Stimulated activated CD4-positive, alpha-beta T cell treated with anti-CD3 and anti-CD28 coated beads, TNF-alpha, amount 100 ng/mL, for 48 hours (primary cell): ENCODE data around the gene IL1RAPL2.
"Not testable (repeated sequence)": the region's sequence is repeated elsewhere in the genome, so short reads cannot be mapped to it uniquely, and the experiment has no call there.

Source experiments
- DNase-seq, 3 donors: peaks; one replicate each; pipeline ENCODE4 v3.0.0-alpha.2; 2020; ENCODE audit warnings: low read depth in 3 of 3

Gene IL1RAPL2

DNA sequence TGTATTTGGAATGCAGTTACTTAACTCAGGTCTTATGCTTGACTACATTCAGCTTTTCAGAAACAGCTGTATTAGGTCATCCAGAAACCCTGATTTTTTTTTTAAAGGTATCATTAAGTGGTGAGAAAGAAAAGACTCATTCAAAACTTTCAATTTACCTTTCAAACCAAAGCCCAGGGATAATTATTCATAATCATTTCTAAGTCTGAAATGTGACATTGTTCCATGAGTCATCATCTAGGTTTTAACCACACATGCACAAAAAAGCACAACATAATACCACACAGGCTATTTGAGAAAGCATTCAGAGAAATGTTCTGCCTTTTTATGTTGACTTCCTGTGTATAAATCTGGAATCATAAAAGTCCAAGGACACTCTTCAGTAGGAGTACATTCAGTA is 288.2 kb downstream of the IL1RAPL2 start:
- no peak for DNase-seq

DNA sequence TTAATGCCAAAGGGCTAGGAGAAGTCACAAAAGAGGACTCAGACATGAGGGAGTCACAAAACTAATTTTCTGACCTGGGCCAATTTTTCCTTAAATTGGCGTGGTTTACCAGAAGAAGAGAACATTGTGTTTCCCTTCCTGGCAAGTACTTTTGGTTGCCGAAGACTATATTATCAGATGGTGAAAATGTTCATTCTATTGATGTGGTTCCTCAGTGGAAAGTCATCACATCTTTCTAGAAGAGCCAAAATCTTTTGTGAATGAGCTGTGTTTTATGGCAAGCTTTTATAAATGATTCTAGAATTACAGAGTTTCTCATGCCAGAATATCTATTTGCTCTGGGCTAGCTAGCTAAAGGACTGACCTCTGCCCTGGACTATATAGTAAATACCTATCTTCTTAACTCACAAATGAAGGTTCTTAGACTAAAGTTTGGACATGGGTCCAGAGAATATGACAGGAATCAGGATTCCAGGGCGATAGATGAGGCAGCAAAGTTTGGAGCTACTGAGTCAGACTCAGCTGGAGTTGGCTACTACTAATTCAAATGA is 288.9 kb downstream of the IL1RAPL2 start:
- DNase-seq, result no peak

DNA sequence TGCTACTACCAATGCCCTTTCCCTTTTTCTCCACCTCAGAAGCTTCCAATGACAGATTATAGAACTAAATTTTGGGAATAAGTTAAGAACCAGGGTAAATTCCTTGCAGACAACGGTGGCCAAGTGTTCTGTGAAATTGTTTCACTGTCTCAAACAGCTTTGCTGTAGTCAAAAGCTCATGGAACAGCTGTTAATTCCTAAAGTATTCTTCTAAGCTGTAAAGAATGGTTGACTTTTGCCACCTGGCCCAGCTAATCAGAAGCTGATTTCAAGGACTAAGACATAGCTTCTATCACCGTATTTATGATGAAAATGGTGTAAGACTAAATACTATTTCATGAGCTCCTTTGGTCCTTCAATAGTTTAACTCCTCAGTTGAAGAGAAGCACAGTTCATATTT is 297.5 kb downstream of the IL1RAPL2 start:
- no peak for DNase-seq

DNA sequence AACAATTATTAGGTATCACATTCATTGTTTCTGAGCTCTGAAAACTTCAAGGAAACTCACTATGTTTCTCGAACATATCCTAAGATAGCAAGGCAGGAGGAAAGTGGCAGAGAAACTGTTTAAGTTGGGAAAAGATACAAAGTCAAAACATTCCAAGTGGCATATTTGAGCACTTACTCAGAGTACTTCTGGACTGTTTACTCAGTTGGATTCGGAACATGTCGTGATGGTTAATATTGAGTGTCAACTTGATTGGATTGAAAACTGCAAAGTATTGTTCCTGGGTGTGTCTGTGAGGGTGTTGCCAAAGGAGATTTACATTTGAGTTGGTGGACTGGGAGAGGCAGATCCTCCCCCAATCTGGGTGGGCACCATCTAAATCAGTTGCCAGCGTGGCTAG is 298.3 kb downstream of the IL1RAPL2 start:
- no peak for DNase-seq

DNA sequence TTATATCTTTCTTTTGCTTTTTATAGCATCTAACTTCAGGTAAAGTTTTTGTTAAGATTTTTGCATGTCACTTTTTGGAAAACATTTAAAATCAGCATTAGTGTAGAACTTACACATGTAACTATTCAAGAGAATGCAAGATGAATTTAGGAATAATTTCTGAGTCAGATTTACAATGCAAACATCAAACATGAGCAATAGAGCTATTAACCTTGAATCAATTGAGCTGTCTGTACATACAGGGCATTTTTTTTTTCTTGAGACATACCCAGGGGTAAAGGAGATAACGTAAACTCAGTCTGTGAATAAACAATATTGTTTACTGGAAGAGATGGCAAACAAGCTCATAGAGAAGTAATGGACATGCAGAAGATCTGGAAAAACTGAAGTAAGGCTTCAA is 311.5 kb downstream of the IL1RAPL2 start:
- no peak for DNase-seq

DNA sequence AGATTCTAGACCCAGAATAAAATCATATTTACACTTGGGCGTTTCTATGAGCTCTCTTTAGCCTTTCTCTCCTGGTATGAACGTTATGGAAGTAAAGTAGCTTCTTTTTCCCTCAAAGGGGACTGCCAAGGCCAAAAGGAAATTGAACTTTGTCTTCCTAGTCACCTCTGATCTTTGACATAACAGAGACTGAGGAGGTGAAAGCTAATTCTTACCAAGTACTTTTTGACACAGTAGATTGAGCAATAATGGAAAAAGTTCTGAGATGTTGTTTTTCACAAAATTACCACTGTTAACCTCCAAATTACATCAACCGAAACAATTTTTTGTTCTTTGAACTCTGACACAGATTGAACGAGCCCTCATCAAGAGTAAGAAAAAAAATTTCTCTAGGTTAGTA is 336.1 kb downstream of the IL1RAPL2 start:
- DNase-seq, result no peak

DNA sequence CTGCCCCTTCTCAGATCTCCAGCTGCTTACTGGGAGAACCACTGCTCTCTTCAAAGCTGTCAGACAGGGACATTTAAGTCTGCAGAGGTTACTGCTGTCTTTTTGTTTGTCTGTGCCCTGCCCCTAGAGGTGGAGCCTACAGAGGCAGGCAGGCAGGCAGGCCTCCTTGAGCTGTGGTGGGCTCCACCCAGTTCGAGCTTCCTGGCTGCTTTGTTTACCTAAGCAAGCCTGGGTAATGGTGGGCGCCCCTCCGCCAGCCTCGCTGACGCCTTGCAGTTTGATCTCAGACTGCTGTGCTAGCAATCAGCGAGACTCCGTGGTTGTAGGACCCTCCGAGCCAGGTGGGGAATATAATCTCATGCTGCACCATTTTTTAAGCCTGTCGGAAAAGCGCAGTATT is 343.7 kb downstream of the IL1RAPL2 start:
- DNase-seq, result not testable (repeated sequence)

DNA sequence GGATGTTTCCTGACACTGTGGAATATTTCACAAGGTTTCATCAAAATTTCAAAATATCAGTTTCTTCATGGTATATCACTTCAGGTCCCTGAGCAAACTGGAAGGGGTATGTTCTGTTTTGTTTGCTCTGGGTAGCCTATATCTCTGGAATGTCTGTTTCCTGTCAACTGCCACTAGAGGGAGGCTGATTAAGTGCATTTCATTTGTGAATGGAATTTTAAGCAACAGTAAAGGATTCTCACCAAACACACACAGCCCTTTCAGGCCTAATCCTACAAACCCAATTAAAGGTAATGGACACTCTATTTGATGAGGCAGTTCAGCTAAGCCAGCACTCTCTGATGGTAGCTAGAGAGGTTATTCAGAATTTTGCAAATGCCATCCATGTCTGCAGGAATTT is 347.3 kb downstream of the IL1RAPL2 start:
- no peak for DNase-seq

DNA sequence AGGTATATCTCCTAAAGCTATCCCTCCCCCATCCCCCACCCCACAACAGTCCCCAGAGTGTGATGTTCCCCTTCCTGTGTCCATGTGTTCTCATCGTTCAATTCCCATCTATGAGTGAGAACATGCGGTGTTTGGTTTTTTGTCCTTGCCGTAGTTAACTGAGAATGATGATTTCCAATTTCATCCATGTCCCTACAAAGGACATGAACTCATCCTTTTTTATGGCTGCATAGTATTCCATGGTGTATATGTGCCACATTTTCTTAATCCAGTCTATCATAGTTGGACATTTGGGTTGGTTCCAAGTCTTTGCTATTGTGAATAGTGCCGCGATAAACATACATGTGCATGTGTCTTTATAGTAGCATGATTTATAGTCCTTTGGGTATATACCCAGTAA is 348.7 kb downstream of the IL1RAPL2 start:
- not testable (repeated sequence) for DNase-seq

DNA sequence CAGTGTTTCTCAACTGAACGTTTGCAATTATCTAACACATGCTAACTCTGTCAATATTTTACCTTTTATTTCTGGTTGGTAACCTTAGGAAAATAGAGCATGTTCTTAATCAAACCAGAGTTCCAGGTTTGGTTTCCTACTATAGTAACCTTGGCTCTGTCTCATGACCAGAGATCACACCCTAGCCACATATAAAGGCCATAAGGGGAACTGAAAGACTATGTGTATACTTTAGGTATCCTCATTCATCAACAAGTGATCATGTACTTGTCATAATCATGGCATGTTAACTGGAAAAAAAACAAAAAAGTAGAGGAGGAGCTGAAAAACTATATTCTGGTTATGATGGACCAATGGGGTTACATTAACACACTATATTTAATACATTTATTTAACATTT is 352.1 kb downstream of the IL1RAPL2 start:
- no peak for DNase-seq

DNA sequence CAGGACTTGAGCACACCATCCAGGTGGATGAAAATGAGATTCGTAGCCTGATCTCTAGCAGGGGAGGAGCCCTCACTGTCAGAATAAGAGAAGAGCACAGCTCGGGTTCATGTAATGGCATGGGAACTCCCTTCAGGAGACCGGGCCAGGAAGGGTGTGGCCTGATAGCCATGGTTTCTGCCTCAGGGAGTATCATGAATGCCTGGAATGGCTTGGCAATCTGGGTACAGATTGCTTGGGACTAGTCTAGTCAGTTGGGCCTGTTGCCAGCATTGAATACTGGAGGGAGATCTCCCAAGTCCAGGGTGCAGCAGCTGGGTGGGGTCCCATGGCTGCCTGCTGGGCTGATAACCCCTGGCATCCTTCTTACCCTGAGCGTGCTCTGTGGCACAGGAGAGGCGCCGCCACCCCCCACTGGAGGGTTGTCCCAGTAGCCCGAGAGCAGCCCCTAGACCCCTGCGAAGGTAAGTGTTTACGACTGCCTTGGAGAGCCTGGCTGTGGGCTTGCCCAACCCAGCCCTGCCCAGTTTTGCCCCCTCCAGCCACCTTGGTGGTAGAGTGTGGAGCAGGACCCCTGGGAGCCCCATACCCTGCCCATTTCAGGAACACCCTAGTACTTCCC is 355.7 kb downstream of the IL1RAPL2 start:
- no peak for DNase-seq

DNA sequence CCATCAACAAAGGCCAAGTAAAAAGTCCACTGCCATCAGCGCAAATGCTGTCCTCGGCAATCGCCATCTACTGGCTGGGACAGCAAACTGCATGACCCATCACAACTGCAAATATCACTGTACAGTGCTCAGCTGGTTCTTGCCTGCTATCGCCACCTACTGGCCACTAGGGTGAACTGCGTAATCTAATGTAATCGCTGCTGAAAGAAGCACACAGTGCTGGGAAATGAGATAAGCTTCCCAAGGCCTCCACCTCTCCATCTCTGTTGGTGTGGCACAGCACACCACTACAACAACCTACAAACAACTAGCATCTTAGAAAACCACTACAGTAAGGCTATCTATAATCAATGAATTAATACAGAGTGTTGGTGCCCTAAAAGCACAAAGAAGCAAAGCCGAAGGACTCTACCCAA is 356.2 kb downstream of the IL1RAPL2 start:
- peak; percentile 18 to 33 (median 32) for DNase-seq

DNA sequence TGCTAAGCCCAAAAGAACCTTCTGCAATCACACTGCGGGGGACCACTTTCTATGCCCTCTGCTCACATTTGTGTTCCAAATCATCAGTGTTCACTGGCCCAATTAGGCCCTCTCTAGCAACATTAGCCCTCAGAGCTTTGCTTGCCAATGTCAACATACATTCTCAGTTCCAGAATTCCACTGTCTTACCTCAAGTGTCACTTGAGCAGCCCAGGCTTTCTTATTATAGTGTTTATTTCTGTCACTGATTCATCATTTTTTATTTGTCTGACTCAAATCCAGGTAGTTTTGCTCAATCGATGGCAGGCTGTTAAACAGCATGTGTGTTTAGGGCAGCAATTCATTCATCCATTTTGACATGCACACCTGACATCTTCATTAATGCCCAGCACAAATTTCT is 363.3 kb downstream of the IL1RAPL2 start:
- DNase-seq, result no peak

DNA sequence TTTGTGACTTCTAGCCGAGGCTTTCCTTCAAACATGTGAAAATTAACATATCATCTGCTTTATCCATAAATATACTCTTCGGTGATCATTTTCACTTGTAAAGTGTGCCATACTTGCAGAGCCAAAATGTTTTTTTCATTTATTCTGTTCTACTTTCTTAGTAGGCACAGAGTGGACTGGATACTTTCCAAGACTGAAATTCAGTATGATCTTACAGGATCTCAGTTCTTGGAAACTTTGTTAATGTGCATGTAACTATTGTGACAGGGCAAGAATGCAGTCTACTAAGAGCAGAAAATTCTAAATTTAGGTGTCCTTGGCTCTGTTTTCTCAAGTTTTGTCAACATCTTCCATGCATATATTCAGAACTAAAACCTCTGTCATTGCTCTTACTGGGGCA is 369.6 kb downstream of the IL1RAPL2 start:
- DNase-seq, result no peak

DNA sequence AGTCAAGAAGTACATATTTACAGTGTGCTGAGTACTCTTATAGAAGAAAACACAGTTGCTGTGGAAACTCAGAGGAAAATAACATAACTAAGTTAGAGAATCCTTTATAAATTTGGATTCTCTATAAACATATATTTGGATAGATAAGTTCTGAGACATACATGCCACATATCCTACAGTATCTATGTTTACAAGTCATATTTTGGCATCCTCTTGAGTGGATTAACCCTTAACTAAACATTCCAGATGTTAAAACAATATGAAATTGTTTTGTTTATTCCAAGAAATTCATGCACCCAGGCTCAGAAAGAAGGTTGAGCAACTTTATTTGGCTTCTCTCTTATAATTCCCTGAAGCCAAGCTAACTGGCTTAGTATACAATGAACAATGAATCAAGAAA is 387.3 kb downstream of the IL1RAPL2 start:
- no peak for DNase-seq

DNA sequence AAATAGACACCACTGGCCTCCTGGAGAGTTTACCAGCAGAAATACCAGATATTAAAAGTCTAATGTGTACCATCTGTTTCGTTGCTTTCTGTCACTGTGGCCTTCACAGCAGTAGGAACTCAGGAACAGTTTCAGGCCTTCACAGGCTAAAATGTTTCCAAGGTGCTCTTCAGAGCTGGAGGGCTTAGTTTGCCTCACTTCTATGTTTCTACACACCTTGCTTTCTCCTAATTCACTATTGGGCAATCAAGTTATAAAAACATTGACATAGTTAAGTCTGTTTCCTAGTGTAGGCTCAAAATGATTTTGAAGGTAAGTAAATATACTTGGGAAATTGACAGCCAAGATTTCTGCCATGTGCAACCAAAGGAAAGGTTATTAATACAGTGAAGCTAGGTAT is 395.9 kb downstream of the IL1RAPL2 start:
- no peak for DNase-seq

DNA sequence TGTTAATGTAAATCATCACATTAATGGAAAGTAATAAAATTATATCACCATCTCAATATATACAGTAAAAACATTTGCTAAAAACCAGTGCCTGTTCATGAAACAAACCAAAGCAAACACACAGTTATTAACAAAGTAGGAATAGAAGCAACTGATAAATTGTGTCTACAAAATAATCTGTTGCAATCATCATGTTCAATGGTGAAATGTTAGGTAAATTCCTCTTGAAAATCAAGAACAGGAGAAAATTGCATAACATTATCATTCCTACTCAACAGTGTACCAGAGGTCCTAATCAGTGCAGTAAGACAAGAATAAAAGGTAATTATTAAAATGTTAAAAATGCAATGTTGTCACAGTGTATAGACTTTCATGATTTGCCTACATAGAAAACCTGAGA is 402.2 kb downstream of the IL1RAPL2 start:
- no peak for DNase-seq

DNA sequence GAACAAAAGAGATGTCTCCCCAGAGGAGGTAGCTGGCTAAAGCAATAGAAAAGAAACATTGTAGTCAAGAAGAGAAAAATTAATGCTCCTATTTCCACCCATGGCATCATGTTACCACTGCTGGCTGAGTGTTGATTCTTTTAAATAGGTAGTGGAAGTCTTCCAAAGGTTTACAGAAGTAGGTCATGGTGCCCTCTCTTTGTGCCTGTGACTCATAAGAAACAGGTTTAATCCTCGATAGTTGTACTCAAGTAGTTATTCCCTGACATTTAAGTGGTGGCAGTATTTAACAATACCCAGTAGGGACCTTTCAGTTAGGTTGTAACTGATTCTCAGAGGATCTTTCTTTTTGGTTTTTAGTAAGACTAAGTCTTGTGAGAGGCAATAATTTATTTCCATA is 406.7 kb downstream of the IL1RAPL2 start:
- DNase-seq, result no peak

DNA sequence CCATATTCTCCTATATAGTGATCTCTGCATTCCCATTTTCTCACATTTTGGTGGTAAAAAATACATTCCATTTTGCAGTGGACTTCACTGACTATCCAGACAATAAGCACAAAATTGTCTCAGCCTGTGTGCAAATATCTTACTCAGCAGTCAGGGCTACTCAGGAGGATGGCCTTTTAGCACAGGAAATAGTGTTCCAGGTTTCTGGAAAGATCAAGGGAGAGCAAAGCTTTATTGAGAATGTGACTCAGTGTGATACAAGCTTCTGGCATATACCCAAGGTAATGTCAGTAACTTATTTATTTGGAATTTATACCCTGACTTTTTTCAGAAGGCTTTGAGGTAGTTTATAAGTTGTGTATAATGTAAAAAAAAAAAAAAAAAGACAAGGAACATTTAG is 421.1 kb downstream of the IL1RAPL2 start:
- no peak for DNase-seq

DNA sequence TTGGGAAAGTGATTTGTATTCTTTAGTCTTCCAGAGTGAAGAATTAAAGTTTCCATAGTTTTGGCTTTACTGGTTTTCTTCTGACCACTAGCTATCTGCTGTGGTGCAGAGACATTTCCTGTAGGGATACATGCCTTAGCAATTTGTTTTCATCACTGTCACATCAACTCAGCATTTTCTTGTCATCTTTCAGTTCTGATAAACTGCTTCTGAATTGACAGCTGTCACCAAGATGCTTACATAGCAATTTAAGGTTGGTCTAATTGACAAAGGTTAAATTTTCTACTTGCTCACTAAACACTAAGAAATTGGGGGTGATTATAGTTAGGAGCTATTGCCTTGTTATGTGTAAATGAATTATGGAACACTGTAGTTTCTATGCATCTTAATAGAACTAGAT is 422.0 kb downstream of the IL1RAPL2 start:
- DNase-seq, result no peak

DNA sequence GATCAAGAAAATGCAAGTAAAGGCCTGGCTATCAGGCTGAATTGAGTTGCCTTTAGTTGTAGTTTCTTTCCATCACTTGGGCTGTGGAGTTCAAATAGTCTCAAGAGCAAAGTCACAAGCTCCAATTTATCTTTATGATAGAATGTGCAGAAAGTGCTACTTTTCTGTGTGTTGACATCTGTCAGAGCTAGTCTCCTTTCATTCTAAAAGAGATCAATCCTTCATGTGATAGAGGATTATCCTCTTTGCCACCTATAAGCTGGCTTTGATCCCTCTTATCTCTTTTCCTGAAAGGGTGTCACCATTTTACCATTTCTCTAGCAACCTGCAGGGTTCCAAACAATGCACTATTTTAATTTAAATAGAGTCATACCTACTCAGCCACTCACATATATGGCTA is 429.5 kb downstream of the IL1RAPL2 start:
- DNase-seq, result no peak

DNA sequence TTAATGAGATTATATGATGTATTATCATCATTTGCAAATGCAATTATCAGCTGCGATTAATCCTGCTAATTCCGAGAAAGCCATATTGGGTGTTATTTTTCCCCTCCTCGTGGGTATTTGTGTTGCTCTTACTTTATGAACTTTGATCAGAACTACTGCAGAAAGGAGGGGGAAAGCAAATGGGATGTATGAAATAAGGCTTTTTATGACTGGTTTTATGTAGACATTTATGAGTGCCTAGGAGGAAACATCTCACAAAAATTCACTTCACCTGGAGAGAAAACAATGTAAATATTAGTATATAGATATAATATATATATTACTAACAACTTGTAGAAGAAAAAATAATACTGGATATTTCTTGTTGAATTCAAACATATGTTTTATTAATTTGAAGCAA is 440.1 kb downstream of the IL1RAPL2 start:
- no peak for DNase-seq

DNA sequence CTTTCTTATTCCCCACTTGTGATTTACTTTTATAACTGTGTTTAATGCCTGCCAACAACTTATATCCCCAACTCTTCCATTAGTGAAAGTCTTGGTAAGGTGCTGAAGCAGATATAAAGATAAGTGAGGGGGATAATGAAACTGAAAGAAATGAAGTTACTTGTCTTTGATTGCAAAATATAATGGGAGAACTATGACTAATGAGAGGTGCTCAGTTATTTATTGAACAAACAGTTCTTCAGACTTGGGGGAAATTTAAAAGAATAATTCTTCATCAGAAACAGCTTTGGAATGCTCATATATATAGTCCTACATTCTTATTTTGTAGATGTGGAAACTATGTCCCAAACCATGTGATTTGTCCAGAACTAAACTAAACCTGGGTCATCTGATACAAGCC is 441.0 kb downstream of the IL1RAPL2 start:
- DNase-seq, result no peak

DNA sequence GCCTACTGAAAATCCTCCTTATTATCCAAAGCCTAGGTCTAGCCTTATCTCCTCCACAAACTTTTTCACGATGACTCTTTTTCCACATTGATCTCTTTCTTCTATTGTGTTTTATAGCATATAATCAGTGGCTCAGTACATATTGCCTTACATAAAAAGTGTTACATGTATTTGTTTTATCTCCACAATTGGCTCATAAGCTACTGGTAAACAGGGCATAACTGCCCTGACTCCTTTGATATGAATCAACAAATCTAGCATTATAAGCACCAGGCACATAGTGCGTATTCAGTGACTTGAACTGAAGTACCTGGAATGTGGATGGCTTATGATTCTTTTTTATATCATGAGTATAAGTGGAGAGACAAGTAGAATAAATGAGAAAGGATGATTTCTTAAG is 447.7 kb downstream of the IL1RAPL2 start:
- no peak for DNase-seq
